Measurements from ENCODE around the gene IMMP2L.
"Not testable (repeated sequence)": the region's sequence is repeated elsewhere in the genome, so short reads cannot be mapped to it uniquely, and the experiment has no call there.

DNA sequence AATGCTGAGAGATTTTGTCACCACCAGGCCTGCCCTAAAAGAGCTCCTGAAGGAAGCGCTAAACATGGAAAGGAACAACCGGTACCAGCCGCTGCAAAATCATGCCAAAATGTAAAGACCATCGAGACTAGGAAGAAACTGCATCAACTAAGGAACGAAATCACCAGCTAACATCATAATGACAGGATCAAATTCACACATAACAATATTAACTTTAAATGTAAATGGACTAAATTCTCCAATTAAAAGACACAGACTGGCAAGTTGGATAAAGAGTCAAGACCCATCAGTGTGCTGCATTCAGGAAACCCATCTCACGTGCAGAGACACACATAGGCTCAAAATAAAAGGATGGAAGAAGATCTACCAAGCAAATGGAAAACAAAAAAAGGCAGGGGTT lies 114.8 kb downstream of the IMMP2L start:
- TF ChIP-seq, protein P1, sequence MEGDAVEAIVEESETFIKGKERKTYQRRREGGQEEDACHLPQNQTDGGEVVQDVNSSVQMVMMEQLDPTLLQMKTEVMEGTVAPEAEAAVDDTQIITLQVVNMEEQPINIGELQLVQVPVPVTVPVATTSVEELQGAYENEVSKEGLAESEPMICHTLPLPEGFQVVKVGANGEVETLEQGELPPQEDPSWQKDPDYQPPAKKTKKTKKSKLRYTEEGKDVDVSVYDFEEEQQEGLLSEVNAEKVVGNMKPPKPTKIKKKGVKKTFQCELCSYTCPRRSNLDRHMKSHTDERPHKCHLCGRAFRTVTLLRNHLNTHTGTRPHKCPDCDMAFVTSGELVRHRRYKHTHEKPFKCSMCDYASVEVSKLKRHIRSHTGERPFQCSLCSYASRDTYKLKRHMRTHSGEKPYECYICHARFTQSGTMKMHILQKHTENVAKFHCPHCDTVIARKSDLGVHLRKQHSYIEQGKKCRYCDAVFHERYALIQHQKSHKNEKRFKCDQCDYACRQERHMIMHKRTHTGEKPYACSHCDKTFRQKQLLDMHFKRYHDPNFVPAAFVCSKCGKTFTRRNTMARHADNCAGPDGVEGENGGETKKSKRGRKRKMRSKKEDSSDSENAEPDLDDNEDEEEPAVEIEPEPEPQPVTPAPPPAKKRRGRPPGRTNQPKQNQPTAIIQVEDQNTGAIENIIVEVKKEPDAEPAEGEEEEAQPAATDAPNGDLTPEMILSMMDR (IDR thresholded peaks at IDR 0.05), result not testable (repeated sequence)
- TF ChIP-seq POLR2AphosphoS5 (IDR thresholded peaks at IDR 0.05; ENCODE audit: low read depth, low read length), result not testable (repeated sequence)
